GM19372 (cell line): ENCODE data around the gene MCC.

Experiments
- ATAC-seq: cut with Tn5 transposase; IDR thresholded peaks from one replicate; pipeline ENCODE4 v1.9.1; 2021; ENCODE audit warnings: mild to moderate bottlenecking, low read depth, moderate library complexity; ENCODE audit not compliant: unreplicated experiment

The MCC gene

GRCh38 chr5:112976432-112977309, 511.6 kb downstream of the MCC start, which contains the start of gene DCP2:
Gene DCP2 (plus strand): TSS chr5:112976798. CDS start chr5:112976934, 136 bp downstream.
- peak; percentile 98 for ATAC-seq

GRCh38 chr5:112975721-112976431, 512.4 kb downstream of the MCC start:
- peak; percentile 18 for ATAC-seq

DNA sequence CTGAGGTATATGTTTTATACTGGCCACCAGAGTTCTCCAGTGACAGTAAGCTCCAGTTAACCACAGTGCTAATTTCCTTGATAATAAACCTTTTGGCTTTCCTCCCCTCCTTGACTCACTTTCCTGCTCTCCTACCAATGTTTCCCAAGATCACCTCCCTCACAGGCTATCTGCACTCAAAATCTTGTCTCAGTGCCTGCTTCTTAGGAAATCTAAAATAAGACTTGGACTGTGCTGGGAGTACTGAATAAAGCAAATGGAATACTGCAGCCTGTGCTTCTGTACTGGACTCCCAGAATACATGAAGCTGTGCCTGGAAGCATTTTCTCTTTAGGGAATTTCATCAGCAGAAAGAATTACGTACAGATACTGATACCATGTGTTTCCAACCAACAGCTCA, 513.4 kb downstream of the MCC start:
- ATAC-seq: no peak

DNA sequence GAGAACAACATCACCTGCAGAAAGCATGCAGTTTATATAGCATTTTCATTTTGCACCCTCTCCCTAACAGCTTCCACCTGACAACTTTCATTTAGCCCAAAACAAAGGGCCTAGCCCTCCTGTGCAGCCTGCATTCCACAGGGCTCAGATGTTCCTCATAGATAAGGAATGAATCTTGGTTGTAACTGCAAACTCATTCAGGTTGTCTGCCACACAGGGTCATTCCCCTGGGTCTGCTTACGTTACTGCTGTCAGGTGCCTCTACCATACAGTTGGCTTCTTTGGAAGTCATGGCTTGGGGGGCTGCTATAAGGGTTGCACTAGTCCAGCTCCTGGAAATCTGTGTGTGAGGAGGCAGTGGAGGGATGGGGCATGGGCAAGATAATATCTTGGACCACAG, 514.3 kb downstream of the MCC start:
- no peak for ATAC-seq

DNA sequence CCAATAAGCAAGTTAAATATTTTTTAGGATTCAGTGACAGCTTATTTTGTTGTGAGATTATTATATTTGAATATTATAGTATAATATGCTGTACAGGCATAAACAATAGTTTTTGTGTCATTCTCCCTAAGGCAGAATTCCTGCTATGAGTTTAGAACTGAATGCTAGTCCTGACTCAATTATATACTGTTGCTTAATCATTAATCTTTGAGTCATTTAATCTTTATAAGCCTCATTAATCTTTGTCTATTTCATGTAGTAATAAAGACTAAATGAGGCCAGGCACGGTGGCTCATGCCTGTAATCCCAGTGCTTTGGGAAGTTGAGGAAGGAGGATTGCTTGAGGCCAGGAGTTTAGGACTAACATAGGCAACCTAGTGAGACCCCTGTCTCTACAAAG, 515.2 kb downstream of the MCC start:
- no peak for ATAC-seq
